ENCODE measurements around the gene ANKRD2.
"Not testable (repeated sequence)": the region's sequence is repeated elsewhere in the genome, so short reads cannot be mapped to it uniquely, and the experiment has no call there.

The ANKRD2 gene

GRCh38 chr10:97574374-97575126, 2.0 kb downstream of the ANKRD2 start:
- Histone ChIP-seq H2AFZ (ENCODE audit: low read length) (no peak overlapping the region), H3F3A (ENCODE audit: low read depth) (no peaks in the 10 kb centered on the region), H3K27me3 (ENCODE audit: insufficient read depth, low read length, poor library complexity, severe bottlenecking) (no peaks in the 10 kb centered on the region), H3K9me3 (ENCODE audit: insufficient read depth, low read depth, low read length) (no peaks in the 10 kb centered on the region), H3K79me2 (ENCODE audit: insufficient read depth, low read length) (no peaks in the 10 kb centered on the region), H3K4me2 (ENCODE audit: low read depth, low read length, poor library complexity, severe bottlenecking) (no peak overlapping the region), H3K4me1 (ENCODE audit: insufficient read depth, low read length, poor library complexity, severe bottlenecking) (no peaks in the 10 kb centered on the region), H3K36me3 (ENCODE audit: insufficient read depth, low read length) (no peaks in the 10 kb centered on the region), H3K9ac (ENCODE audit: low read depth, low read length, poor library complexity, severe bottlenecking) (no peak overlapping the region), H3K9me2 (replicated peaks; ENCODE audit: low read depth, low read length) (no peaks in the 10 kb centered on the region), H4K20me1 (ENCODE audit: insufficient read depth, low read length, poor library complexity, severe bottlenecking) (no peaks in the 10 kb centered on the region), H3K4me3 (ENCODE audit: low read length, poor library complexity, severe bottlenecking) (no peak overlapping the region)
- TF ChIP-seq CTCF (conservative IDR thresholded peaks at IDR 0.05; ENCODE audit: low read length): no peak
- TF ChIP-seq EZH2phosphoT487 (IDR thresholded peaks at IDR 0.05; ENCODE audit: borderline replicate concordance): no peak

- no peak for TF ChIP-seq EZH2phosphoT487 (IDR thresholded peaks at IDR 0.05; ENCODE audit: borderline replicate concordance)
- TF ChIP-seq CTCF (conservative IDR thresholded peaks at IDR 0.05; ENCODE audit: low read length): no peak
- no peaks in the 10 kb centered on the region for H3F3A ChIP-seq (ENCODE audit: low read depth)
- H2AFZ ChIP-seq (ENCODE audit: low read length): no peak overlapping the region
- no peak overlapping the region for H3K9ac ChIP-seq (ENCODE audit: low read depth, low read length, poor library complexity, severe bottlenecking)
- H3K4me2 ChIP-seq (ENCODE audit: low read depth, low read length, poor library complexity, severe bottlenecking): no peak overlapping the region
- no peaks in the 10 kb centered on the region for H3K27me3 ChIP-seq (ENCODE audit: insufficient read depth, low read length, poor library complexity, severe bottlenecking)
- no peak overlapping the region for H3K4me3 ChIP-seq (ENCODE audit: low read length, poor library complexity, severe bottlenecking)
- no peaks in the 10 kb centered on the region for H3K36me3 ChIP-seq (ENCODE audit: insufficient read depth, low read length)
- no peaks in the 10 kb centered on the region for H3K79me2 ChIP-seq (ENCODE audit: insufficient read depth, low read length)
- no peaks in the 10 kb centered on the region for H3K9me3 ChIP-seq (ENCODE audit: insufficient read depth, low read depth, low read length)
- H3K4me1 ChIP-seq (ENCODE audit: insufficient read depth, low read length, poor library complexity, severe bottlenecking): peaks cover 2% of the 10 kb centered on the region
- H4K20me1 ChIP-seq (ENCODE audit: insufficient read depth, low read length, poor library complexity, severe bottlenecking): no peaks in the 10 kb centered on the region
- no peaks in the 10 kb centered on the region for H3K9me2 ChIP-seq (replicated peaks; ENCODE audit: low read depth, low read length)
Measured at GRCh38 chr10:97575127-97575668, 2.6 kb downstream of the ANKRD2 start.

- H3K4me1 ChIP-seq (ENCODE audit: insufficient read depth, low read length, poor library complexity, severe bottlenecking); H3K79me2 ChIP-seq (ENCODE audit: insufficient read depth, low read length); H3K9me2 ChIP-seq (replicated peaks; ENCODE audit: low read depth, low read length); H3F3A ChIP-seq (ENCODE audit: low read depth); H3K4me3 ChIP-seq (ENCODE audit: low read length, poor library complexity, severe bottlenecking); H3K9me3 ChIP-seq (ENCODE audit: insufficient read depth, low read depth, low read length); H3K9ac ChIP-seq (ENCODE audit: low read depth, low read length, poor library complexity, severe bottlenecking); H3K36me3 ChIP-seq (ENCODE audit: insufficient read depth, low read length); H3K4me2 ChIP-seq (ENCODE audit: low read depth, low read length, poor library complexity, severe bottlenecking); H4K20me1 ChIP-seq (ENCODE audit: insufficient read depth, low read length, poor library complexity, severe bottlenecking); H2AFZ ChIP-seq (ENCODE audit: low read length); H3K27me3 ChIP-seq (ENCODE audit: insufficient read depth, low read length, poor library complexity, severe bottlenecking): not testable (repeated sequence)
Measured at GRCh38 chr10:97576487-97576886, 3.9 kb downstream of the ANKRD2 start.

- no peaks in the 10 kb centered on the region for H4K20me1 ChIP-seq (ENCODE audit: insufficient read depth, low read length, poor library complexity, severe bottlenecking)
- H3F3A ChIP-seq (ENCODE audit: low read depth): no peaks in the 10 kb centered on the region
- H3K9me3 ChIP-seq (ENCODE audit: insufficient read depth, low read depth, low read length): no peaks in the 10 kb centered on the region
- H3K4me1 ChIP-seq (ENCODE audit: insufficient read depth, low read length, poor library complexity, severe bottlenecking): peaks cover 4% of the 10 kb centered on the region
- no peak overlapping the region for H3K9ac ChIP-seq (ENCODE audit: low read depth, low read length, poor library complexity, severe bottlenecking)
- H3K4me3 ChIP-seq (ENCODE audit: low read length, poor library complexity, severe bottlenecking): no peak overlapping the region
- no peaks in the 10 kb centered on the region for H3K79me2 ChIP-seq (ENCODE audit: insufficient read depth, low read length)
- TF ChIP-seq EZH2phosphoT487 (IDR thresholded peaks at IDR 0.05; ENCODE audit: borderline replicate concordance): no peak
- no peak overlapping the region for H3K4me2 ChIP-seq (ENCODE audit: low read depth, low read length, poor library complexity, severe bottlenecking)
- no peaks in the 10 kb centered on the region for H3K27me3 ChIP-seq (ENCODE audit: insufficient read depth, low read length, poor library complexity, severe bottlenecking)
- no peak overlapping the region for H2AFZ ChIP-seq (ENCODE audit: low read length)
- no peaks in the 10 kb centered on the region for H3K9me2 ChIP-seq (replicated peaks; ENCODE audit: low read depth, low read length)
- no peaks in the 10 kb centered on the region for H3K36me3 ChIP-seq (ENCODE audit: insufficient read depth, low read length)
Measured at GRCh38 chr10:97577701-97578100, 5.1 kb downstream of the ANKRD2 start.

All from Loucy (cell line).